GM21619 (cell line): ENCODE data around the gene SSMEM1.
"Not testable (repeated sequence)": the region's sequence is repeated elsewhere in the genome, so short reads cannot be mapped to it uniquely, and the experiment has no call there.

Source experiments
- ATAC-seq: cut with Tn5 transposase; IDR thresholded peaks from one replicate; pipeline ENCODE4 v1.9.1; 2021; ENCODE audit not compliant: unreplicated experiment

Gene SSMEM1

DNA sequence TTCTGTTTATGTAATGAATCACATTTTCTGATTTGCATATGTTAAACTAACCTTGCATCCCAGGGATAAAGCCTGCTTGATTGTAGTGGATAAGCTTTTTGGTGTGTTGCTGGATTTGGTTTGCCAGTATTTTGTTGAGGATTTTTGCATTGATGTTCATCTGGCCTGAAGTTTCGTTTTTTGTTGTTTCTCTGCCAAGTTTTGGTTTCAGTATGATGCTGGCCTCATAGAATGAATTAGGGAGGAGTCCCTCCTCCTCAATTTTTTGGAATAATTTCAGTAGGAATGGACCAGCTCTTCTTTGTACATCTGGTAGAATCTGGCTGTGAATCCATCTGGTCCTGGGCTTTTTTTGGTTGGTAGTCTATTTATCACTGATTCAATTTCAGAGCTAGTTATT lies 35.8 kb downstream of the SSMEM1 start:
- ATAC-seq = not testable (repeated sequence)

DNA sequence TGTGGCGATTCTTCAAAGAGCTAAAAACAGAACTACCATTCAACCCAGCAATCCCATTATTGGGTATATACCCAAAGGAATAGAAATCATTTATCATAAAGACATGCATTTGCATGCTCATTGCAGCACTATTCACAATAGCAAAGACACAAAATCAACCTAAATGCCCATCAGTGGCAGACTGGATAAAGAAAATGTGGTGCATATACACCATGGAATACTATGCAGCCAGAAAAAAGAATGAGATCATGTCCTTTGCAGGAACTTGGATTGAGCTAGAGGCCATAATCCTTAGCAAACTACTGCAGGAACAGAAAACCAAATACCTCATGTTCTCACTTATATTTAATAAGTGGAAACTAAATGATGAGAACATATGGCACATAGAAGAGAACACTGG lies 38.8 kb downstream of the SSMEM1 start:
- ATAC-seq = not testable (repeated sequence)

DNA sequence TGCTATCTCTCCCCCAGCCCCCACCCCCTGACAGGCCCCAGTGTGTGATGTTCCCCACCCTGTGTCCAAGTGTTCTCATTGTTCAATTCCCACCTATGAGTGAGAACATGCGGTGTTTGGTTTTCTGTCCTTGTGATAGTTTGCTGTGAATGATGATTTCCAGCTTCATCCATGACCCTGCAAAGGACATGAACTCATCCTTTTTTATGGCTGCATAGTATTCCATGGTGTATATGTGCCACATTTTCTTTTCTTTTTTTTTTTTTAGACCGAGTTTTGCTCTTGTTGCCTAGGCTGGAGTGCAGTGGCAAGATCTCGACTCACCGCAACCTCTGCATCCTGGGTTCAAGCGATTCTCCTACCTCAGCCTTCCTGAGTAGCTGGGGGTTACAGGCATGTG lies 41.2 kb downstream of the SSMEM1 start:
- ATAC-seq = not testable (repeated sequence)

DNA sequence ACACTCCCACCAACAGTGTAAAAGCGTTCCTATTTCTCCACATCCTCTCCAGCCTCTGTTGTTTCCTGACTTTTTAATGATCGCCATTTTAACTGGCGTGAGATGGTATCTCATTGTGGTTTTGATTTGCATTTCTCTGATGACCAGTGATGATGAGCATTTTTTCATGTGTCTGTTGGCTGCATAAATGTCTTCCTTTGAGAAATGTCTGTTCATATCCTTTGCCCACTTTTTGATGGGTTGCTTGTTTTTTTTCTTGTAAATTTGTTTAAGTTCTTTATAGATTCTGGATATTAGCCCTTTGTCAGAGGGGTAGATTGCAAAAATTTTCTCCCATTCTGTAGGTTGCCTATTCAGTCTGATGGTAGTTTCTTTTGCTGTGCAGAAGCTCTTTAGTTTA lies 42.0 kb downstream of the SSMEM1 start:
- ATAC-seq = not testable (repeated sequence)

DNA sequence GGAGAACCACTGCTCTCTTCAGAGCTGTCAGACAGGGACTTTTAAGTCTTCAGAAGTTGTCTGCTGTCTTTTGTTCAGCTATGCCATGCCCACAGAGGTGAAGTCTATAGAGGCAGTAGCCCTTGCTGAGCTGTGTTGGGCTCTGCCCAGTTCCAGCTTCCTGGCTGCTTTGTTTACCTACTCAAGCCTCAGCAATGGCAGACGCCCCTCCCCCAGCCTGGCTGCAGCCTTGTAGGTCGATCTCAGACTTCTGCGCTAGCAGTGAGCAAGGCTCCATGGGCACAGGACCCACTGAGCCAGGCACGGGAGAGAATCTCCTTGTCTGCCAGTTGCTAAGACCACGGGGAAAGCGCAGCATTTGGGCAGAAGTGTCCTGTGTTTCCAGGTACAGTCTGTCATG lies 46.9 kb downstream of the SSMEM1 start:
- no peak for ATAC-seq

DNA sequence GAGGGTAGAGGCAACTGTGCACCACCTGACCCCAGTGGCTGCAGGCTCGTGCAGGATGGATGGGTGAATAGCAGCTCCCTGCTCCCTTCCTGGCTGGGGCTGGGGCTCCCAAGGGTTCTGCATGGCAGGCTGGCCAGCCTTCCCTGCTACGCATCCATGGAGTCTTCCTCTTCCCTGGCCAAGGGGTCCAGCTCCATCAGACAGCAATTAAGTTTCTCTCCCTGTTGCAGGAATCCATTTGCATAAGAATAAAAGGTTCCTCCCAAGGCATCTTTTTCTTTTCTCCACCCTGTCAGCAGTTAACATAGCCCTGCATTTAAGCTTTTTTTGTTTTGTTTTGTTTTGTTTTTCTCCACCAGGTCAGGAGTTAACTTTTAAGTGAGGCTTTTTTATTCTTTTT lies 49.0 kb downstream of the SSMEM1 start:
- ATAC-seq = no peak

DNA sequence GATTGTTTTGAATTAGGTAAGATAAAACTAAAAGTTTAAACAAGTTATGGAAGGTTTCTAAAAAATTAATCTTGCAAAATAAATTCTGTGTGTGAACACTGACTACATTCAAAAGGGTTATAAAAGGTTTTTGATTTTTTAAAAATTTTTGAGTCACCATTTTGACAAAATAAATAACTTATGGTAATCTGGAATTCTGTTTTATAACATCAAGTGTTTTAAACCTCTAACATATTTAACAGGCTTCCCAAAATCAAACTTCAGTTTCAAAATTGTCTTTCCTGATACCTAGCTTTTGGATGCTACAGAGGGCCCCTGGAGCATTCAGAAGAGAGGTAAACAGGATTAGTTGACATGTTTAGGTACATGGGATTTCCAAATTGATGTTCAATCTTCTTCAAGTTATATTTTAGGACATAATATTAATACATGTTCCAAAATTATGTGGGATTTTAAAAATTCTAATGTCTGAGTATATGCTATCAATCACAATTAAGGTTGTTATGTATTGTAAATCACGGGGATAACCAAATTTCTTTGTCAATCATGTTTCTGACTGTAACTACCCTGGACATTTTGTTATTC lies 50.9 kb downstream of the SSMEM1 start:
- ATAC-seq = no peak

DNA sequence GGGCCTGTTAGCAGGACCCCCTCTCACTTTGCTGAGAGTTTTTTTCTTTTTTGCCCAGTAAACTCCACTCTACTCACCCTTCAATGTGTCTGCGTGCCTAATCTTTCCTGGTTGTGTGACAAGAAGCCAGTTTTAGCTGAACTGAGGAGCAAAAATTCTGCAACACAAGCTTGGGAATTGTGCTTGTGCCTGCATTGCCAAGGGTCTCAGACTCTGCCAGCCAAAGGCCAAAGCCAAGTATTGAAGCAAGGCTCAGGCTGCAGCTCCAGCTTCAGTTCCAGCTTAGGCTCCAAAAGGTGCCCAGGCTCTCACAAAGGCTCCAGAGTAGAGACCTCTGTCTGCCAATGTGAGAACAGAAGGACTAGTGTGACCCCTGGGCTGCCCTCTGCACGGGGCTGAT lies 54.8 kb downstream of the SSMEM1 start:
- no peak for ATAC-seq

DNA sequence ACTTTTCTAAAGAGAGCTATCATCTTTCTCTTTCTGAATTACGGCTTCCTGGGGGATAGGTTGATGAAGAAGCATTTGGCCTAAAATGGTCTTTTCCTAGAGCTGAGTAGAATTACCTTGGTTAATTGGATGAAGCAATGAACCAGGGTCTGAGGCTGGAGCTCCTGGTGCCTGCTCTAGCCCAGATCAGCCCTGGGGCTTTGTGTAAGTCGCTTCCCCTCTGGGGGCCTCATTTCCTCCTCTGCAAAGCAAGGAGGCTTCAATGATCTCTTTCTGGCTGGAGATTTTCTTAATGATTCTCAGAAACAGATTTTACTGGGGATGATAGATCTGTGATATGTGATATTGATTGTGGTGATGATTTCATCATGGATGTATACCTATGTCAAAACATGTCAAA lies 55.5 kb downstream of the SSMEM1 start:
- no peak for ATAC-seq
